ENCODE measurements around the gene CCDC15. TPM values are rescaled to one million over a fixed set of nuclear protein-coding genes. Genes with fewer than 3 reads are reported as not detected.

Gene CCDC15
- total and polyA plus RNA-seq, 2 of the 4 experiments (the other 2 are of a cell fraction) = 1.1 to 2.0 TPM

DNA sequence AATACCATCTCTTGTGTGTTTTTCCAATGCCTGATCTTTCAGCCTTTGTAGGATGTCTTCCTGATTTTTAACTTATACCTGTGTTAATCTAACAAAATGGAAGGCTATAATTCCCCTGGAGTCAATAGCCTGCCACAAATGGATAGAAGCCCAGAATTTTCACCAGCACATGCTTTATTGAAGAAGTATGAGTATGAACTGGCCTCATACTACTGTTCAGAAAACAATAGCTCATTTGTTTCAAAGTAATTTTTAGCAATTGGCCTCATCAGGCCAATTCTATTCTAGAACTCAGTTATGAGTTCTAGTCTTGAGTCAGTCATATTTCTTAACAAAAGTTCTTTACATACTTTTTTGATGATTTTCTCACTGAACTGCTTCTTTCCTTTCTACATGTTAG lies 68.5 kb downstream of the CCDC15 start:
- no peak overlapping the region for H3K23ac ChIP-seq (ENCODE audit: low read depth, low read length)
- no peak overlapping the region for H3K9ac ChIP-seq (ENCODE audit: low read depth, low read length)
- BruUV-seq (replicated peaks) = no TSS peak
- ATAC-seq (ENCODE audit: low read depth) (no peak), DNase-seq (peak; percentile 47)
- H3K27ac ChIP-seq (ENCODE audit: insufficient read depth, low read length) = no peak overlapping the region
- no peak overlapping the region for H3K4me3 ChIP-seq (ENCODE audit: insufficient read depth, low read depth, low read length)
- TF ChIP-seq NFE2L2 (IDR thresholded peaks at IDR 0.05; ENCODE audit: low read depth, low read length) = no peak
- no peak for TF ChIP-seq RCOR1 (IDR thresholded peaks at IDR 0.05; ENCODE audit: insufficient replicate concordance, low read length)
- TF ChIP-seq RFX5 (IDR thresholded peaks at IDR 0.05; ENCODE audit: low read depth, low read length) = no peak
- no peak for TF ChIP-seq FOS (IDR thresholded peaks at IDR 0.05; ENCODE audit: low read depth, low read length)
- TF ChIP-seq POLR2A (IDR thresholded peaks at IDR 0.05; ENCODE audit: low read depth, low read length) = no peak
- TF ChIP-seq MAZ (IDR thresholded peaks at IDR 0.05; ENCODE audit: borderline replicate concordance, low read depth, low read length) = no peak
- no peak for TF ChIP-seq SMC3 (IDR thresholded peaks at IDR 0.05; ENCODE audit: low read depth, low read length)
- no peak for TF ChIP-seq CEBPB (IDR thresholded peaks at IDR 0.05; ENCODE audit: low read depth, low read length)
- TF ChIP-seq BHLHE40 (IDR thresholded peaks at IDR 0.05; ENCODE audit: low read depth, low read length) = no peak
- TF ChIP-seq, protein P1, sequence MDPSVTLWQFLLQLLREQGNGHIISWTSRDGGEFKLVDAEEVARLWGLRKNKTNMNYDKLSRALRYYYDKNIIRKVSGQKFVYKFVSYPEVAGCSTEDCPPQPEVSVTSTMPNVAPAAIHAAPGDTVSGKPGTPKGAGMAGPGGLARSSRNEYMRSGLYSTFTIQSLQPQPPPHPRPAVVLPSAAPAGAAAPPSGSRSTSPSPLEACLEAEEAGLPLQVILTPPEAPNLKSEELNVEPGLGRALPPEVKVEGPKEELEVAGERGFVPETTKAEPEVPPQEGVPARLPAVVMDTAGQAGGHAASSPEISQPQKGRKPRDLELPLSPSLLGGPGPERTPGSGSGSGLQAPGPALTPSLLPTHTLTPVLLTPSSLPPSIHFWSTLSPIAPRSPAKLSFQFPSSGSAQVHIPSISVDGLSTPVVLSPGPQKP (IDR thresholded peaks at IDR 0.05; ENCODE audit: borderline replicate concordance, low read depth, low read length) = no peak
- TF ChIP-seq, protein P2, sequence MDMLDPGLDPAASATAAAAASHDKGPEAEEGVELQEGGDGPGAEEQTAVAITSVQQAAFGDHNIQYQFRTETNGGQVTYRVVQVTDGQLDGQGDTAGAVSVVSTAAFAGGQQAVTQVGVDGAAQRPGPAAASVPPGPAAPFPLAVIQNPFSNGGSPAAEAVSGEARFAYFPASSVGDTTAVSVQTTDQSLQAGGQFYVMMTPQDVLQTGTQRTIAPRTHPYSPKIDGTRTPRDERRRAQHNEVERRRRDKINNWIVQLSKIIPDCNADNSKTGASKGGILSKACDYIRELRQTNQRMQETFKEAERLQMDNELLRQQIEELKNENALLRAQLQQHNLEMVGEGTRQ (IDR thresholded peaks at IDR 0.05; ENCODE audit: low read depth, low read length) = no peak
- no peak for TF ChIP-seq RAD21 (IDR thresholded peaks at IDR 0.05; ENCODE audit: low read length)
- no peak for TF ChIP-seq CHD1 (IDR thresholded peaks at IDR 0.05; ENCODE audit: low read depth, low read length)
- TF ChIP-seq MAFK (IDR thresholded peaks at IDR 0.05; ENCODE audit: low read depth, low read length) = no peak
- no peak for TF ChIP-seq MXI1 (IDR thresholded peaks at IDR 0.05; ENCODE audit: borderline replicate concordance, low read depth, low read length)
- no peaks in the 10 kb centered on the region for H3K79me1 ChIP-seq (ENCODE audit: low read depth in 1 of 2, low read length in 2 of 2)
- H2BK5ac ChIP-seq (ENCODE audit: low read depth, low read length, poor library complexity, severe bottlenecking) = no peak overlapping the region
- no peak overlapping the region for H4K8ac ChIP-seq (ENCODE audit: low read depth in 2 of 2, low read length in 2 of 2)
- no peaks in the 10 kb centered on the region for H3K36me3 ChIP-seq (ENCODE audit: control insufficient read depth, insufficient read depth, low read length)
- H2BK15ac ChIP-seq (ENCODE audit: low read depth, low read length) = no peak overlapping the region
- no peak overlapping the region for H2AK9ac ChIP-seq (replicated peaks; ENCODE audit: low read depth, low read length, poor library complexity)
- H3K18ac ChIP-seq (ENCODE audit: low read depth, low read length) = no peak overlapping the region
- dilution Hi-C loops (cut with HindIII; ENCODE audit: low sequenced_read_pairs, unreplicated experiment) = no loop called here
- H4K5ac ChIP-seq (ENCODE audit: low read depth, low read length) = no peak overlapping the region
- no peaks in the 10 kb centered on the region for H3K27me3 ChIP-seq (ENCODE audit: control insufficient read depth, insufficient read depth, low read length)
- no peaks in the 10 kb centered on the region for H3K9me3 ChIP-seq (ENCODE audit: control insufficient read depth, insufficient read depth, low read length)
- ChIA-PET CTCF (no interaction called here), POLR2A (ENCODE audit: unreplicated experiment) (no interaction called here)
- in situ Hi-C loops (cut with MboI; ENCODE audit: low sequenced_read_pairs) = no loop called here
- H3K4me2 ChIP-seq (ENCODE audit: low read depth, low read length) = no peak overlapping the region
- H4K91ac ChIP-seq (ENCODE audit: insufficient read depth, low read depth, low read length) = no peak overlapping the region
- H2AFZ ChIP-seq (replicated peaks; ENCODE audit: low read length, poor library complexity) = no peak overlapping the region
- H2BK120ac ChIP-seq (ENCODE audit: low read depth, low read length) = no peak overlapping the region
- no peak overlapping the region for H3K56ac ChIP-seq (ENCODE audit: extremely low read depth, insufficient read depth, low read length)
- intact Hi-C loops (cut with micrococcal nuclease) = no loop called here
- no peak overlapping the region for H2BK20ac ChIP-seq (ENCODE audit: low read depth, low read length)
- H3K4me1 ChIP-seq (ENCODE audit: control insufficient read depth, insufficient read depth, low read length) = no peaks in the 10 kb centered on the region
- H4K20me1 ChIP-seq (ENCODE audit: insufficient read depth, low read length) = no peaks in the 10 kb centered on the region
- no peaks in the 10 kb centered on the region for H3K9me1 ChIP-seq (ENCODE audit: insufficient read depth, low read length)
- no peak overlapping the region for H2AK5ac ChIP-seq (ENCODE audit: low read depth, low read length)
- H3K14ac ChIP-seq (replicated peaks; ENCODE audit: low read depth, low read length) = 0 out of 2 replicates have a peak overlapping the region, but pooled peaks have one; percentile 50
- H3K4ac ChIP-seq (ENCODE audit: low read depth, low read length) = no peak overlapping the region

Measured in IMR-90 (cell line).